OCI-LY3 (cell line): ENCODE measurements around the gene TMEM201.

Experiments
- H2AFZ ChIP-seq: fragments of 200-600, 300-600 bp; shearing (Covaris generic); 2 replicates; pipeline ENCODE4 v1.6.0; 2014; ENCODE audit warnings: antibody characterized with exemption, low read depth, low read length
- H3K27ac ChIP-seq: fragments of 200-600, 300-600 bp; sonication (generic); 2 replicates; pipeline ENCODE4 v1.5.1; 2014; ENCODE audit warnings: mild to moderate bottlenecking, low read length, moderate library complexity, mixed read lengths
- H3K27me3 ChIP-seq: fragments of 200-600, 300-600 bp; sonication (generic); 2 replicates; pipeline ENCODE4 v1.6.1; 2014; ENCODE audit warnings: low read depth, low read length, mixed read lengths
- H3K36me3 ChIP-seq: fragments of 200-600, 300-600 bp; sonication (generic); replicated peaks from 2 replicates; pipeline ENCODE3; 2014; ENCODE audit warnings: low read depth, low read length, mixed read lengths
- H3K4me1 ChIP-seq: fragments of 300-600, 200-600 bp; sonication (generic); 2 replicates; pipeline ENCODE4 v1.6.1; 2014; ENCODE audit warnings: low read length, mixed read lengths
- H3K4me2 ChIP-seq: fragments of 200-600, 300-600 bp; sonication (generic); 2 replicates; pipeline ENCODE4 v1.6.1; 2014; ENCODE audit warnings: low read length, mixed read lengths
- H3K4me3 ChIP-seq: fragments of 300-600, 200-600 bp; sonication (generic); 2 replicates; pipeline ENCODE4 v1.5.1; 2014; ENCODE audit warnings: antibody characterized with exemption, mild to moderate bottlenecking, low read length, moderate library complexity
- H3K79me2 ChIP-seq: fragments of 300-600, 200-600 bp; shearing (Covaris generic); 2 replicates; pipeline ENCODE4 v1.6.1; 2014; ENCODE audit warnings: mild to moderate bottlenecking, low read length, mixed read lengths
- H3K9ac ChIP-seq: fragments of 300-600, 200-600 bp; shearing (Covaris generic); 2 replicates; pipeline ENCODE4 v1.6.0; 2014; ENCODE audit warnings: mild to moderate bottlenecking, low read length, moderate library complexity
- H3K9me3 ChIP-seq: fragments of 200-600, 300-600 bp; shearing (Covaris generic); 2 replicates; pipeline ENCODE4 v1.6.1; 2014; ENCODE audit warnings: low read length, mixed read lengths; ENCODE audit not compliant: insufficient read depth
- H4K20me1 ChIP-seq: fragments of 200-600, 300-600 bp; sonication (generic); 2 replicates; pipeline ENCODE4 v1.6.1; 2016; ENCODE audit warnings: low read length, mixed read lengths; ENCODE audit not compliant: insufficient read depth
- EZH2phosphoT487 ChIP-seq: fragments of 200-600 bp; shearing (Covaris generic); IDR thresholded peaks from 2 replicates; pipeline ENCODE4 v1.6.1; 2018; ENCODE audit warnings: antibody characterized with exemption, mixed run types, low read depth
- TF ChIP-seq, protein P1 (sequence below): fragments of 200-600, 300-600 bp; sonication (generic); IDR thresholded peaks from 2 replicates; pipeline ENCODE4 v1.5.1; 2014; ENCODE audit warnings: antibody characterized with exemption, low read length, low read depth

Gene TMEM201

GRCh38 chr1:9611716-9612115 is 23.0 kb downstream of the TMEM201 start:
- Histone ChIP-seq H3K4me1 (0 out of 2 replicates have a peak, but pooled peaks cover 3% of the 10 kb centered on the region), H3K79me2 (no peaks in the 10 kb centered on the region), H3K4me2 (no peak overlapping the region), H3K36me3 (no peaks in the 10 kb centered on the region), H3K27ac (no peak overlapping the region), H3K27me3 (no peaks in the 10 kb centered on the region), H4K20me1 (no peaks in the 10 kb centered on the region), H3K9ac (no peak overlapping the region), H2AFZ (no peak overlapping the region), H3K4me3 (no peak overlapping the region), H3K9me3 (no peaks in the 10 kb centered on the region)
- TF ChIP-seq, protein P1, sequence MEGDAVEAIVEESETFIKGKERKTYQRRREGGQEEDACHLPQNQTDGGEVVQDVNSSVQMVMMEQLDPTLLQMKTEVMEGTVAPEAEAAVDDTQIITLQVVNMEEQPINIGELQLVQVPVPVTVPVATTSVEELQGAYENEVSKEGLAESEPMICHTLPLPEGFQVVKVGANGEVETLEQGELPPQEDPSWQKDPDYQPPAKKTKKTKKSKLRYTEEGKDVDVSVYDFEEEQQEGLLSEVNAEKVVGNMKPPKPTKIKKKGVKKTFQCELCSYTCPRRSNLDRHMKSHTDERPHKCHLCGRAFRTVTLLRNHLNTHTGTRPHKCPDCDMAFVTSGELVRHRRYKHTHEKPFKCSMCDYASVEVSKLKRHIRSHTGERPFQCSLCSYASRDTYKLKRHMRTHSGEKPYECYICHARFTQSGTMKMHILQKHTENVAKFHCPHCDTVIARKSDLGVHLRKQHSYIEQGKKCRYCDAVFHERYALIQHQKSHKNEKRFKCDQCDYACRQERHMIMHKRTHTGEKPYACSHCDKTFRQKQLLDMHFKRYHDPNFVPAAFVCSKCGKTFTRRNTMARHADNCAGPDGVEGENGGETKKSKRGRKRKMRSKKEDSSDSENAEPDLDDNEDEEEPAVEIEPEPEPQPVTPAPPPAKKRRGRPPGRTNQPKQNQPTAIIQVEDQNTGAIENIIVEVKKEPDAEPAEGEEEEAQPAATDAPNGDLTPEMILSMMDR = no peak
- TF ChIP-seq EZH2phosphoT487 = no peak

- no peaks in the 10 kb centered on the region for H4K20me1 ChIP-seq
- H3K9ac ChIP-seq = no peak overlapping the region
- no peaks in the 10 kb centered on the region for H3K79me2 ChIP-seq
- no peak overlapping the region for H3K4me2 ChIP-seq
- no peak overlapping the region for H2AFZ ChIP-seq
- H3K27ac ChIP-seq = no peak overlapping the region
- H3K4me1 ChIP-seq = 0 out of 2 replicates have a peak, but pooled peaks cover 3% of the 10 kb centered on the region
- no peaks in the 10 kb centered on the region for H3K27me3 ChIP-seq
- no peak overlapping the region for H3K4me3 ChIP-seq
- H3K36me3 ChIP-seq = no peaks in the 10 kb centered on the region
- no peaks in the 10 kb centered on the region for H3K9me3 ChIP-seq
- no peak for TF ChIP-seq EZH2phosphoT487
- TF ChIP-seq, protein P1 = no peak
Observed at GRCh38 chr1:9612162-9612845, 23.6 kb downstream of the TMEM201 start.

GRCh38 chr1:9612871-9613624 is 24.3 kb downstream of the TMEM201 start:
- no peaks in the 10 kb centered on the region for H3K79me2 ChIP-seq
- H3K9me3 ChIP-seq = no peaks in the 10 kb centered on the region
- peaks cover 7% of the 10 kb centered on the region; the same call in 1 of the 2 replicates for H3K4me1 ChIP-seq
- no peak overlapping the region for H3K4me3 ChIP-seq
- H3K27me3 ChIP-seq = no peaks in the 10 kb centered on the region
- no peak overlapping the region for H3K9ac ChIP-seq
- no peaks in the 10 kb centered on the region for H3K36me3 ChIP-seq
- H2AFZ ChIP-seq = no peak overlapping the region
- TF ChIP-seq, protein P1 = no peak
- no peak for TF ChIP-seq EZH2phosphoT487
- H3K27ac ChIP-seq = no peak overlapping the region
- no peaks in the 10 kb centered on the region for H4K20me1 ChIP-seq
- H3K4me2 ChIP-seq = no peak overlapping the region

GRCh38 chr1:9613625-9614299 is 25.1 kb downstream of the TMEM201 start:
- no peaks in the 10 kb centered on the region for H3K36me3 ChIP-seq

More at GRCh38 chr1:9613625-9614299, 25.1 kb downstream of the TMEM201 start:
- Histone ChIP-seq H3K79me2 (no peaks in the 10 kb centered on the region), H3K4me2 (no peak overlapping the region), H3K27ac (no peak overlapping the region), H2AFZ (no peak overlapping the region), H3K27me3 (no peaks in the 10 kb centered on the region), H3K4me1 (peaks cover 7% of the 10 kb centered on the region; the same call in 1 of the 2 replicates), H3K9me3 (no peaks in the 10 kb centered on the region), H4K20me1 (no peaks in the 10 kb centered on the region), H3K9ac (no peak overlapping the region), H3K4me3 (no peak overlapping the region)
- TF ChIP-seq, protein P1 = no peak
- no peak for TF ChIP-seq EZH2phosphoT487
